Transverse colon (tissue), 4 donors: ENCODE data around the gene KRT28.

Experiments used
- CTCF ChIP-seq, 5 experiments: fragments of 200-600 bp in 3 of 5; fragments of 450-650 bp in 2 of 5; sonication (generic) in 3 of 5; IDR thresholded peaks; 1 replicate in 2 of 5; 2 replicates in 3 of 5; pipeline ENCODE4 v1.5.1; 2016 to 2017; ENCODE audit warnings: antibody characterized with exemption in 5 of 5, inconsistent platforms in 3 of 5, mild to moderate bottlenecking in 2 of 5, moderate library complexity in 1 of 5
- EP300 ChIP-seq: sonication (generic); formaldehyde crosslinking; IDR thresholded peaks from one replicate; pipeline ENCODE4 v1.6.1; 2017; ENCODE audit warnings: antibody characterized with exemption, low read depth
- POLR2A ChIP-seq: fragments of 450-650 bp; IDR thresholded peaks from one replicate; pipeline ENCODE4 v1.6.1; 2016; ENCODE audit warnings: antibody characterized with exemption, mild to moderate bottlenecking, moderate library complexity
- POLR2AphosphoS5 ChIP-seq, 3 donors: sonication (generic); formaldehyde crosslinking; IDR thresholded peaks; one replicate each; pipeline ENCODE4 v1.6.1; 2016; ENCODE audit warnings: antibody characterized with exemption in 3 of 3

- TF ChIP-seq CTCF (IDR thresholded peaks at IDR 0.05) = no peak
- no peak for TF ChIP-seq POLR2AphosphoS5 (IDR thresholded peaks at IDR 0.05)
- no peak for TF ChIP-seq EP300
- TF ChIP-seq POLR2A = no peak
Observed at GRCh38 chr17:40819528-40820125, 19.9 kb upstream of the KRT28 start.
